GM21360 (cell line): ENCODE measurements around the gene SOD3.

Experiments
- ATAC-seq: cut with Tn5 transposase; IDR thresholded peaks from one replicate; pipeline ENCODE4 v1.9.1; 2021; ENCODE audit warnings: mild to moderate bottlenecking, moderate library complexity; ENCODE audit not compliant: unreplicated experiment

Gene SOD3

DNA sequence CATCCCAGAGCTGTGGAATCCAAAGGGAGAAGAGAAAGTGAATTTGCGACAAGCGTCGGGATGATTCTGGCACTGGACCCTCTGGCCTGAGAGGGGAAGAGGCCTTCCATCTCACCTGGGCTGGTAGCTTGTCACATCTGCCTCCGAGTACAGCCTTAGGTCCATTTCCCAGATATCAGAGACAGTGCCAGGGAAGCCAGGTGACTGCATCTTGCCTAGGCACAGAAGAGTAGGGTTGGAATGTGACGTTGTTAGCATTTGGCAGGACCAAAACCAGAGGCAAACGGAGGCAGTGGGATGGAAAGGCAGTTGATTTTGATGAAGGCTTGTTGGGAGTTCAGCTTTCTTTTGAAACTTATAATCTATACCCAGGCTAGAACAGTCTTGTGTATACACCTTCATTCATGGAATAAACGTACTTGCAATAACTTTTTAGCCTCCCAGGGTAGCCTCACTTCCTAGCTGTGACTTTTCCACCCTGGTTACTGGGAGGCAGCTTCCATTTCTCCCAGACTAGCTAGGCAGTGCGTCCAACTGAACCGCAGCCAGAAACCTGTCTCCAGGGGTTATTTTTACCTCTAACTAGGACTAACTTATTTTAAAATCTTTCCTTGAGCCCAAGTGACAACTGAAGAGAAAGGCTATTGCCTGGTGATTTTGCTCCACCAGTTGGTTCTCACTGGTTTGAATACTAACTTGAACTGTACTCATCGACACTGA is 5.9 kb downstream of the SOD3 start:
- no peak for ATAC-seq

DNA sequence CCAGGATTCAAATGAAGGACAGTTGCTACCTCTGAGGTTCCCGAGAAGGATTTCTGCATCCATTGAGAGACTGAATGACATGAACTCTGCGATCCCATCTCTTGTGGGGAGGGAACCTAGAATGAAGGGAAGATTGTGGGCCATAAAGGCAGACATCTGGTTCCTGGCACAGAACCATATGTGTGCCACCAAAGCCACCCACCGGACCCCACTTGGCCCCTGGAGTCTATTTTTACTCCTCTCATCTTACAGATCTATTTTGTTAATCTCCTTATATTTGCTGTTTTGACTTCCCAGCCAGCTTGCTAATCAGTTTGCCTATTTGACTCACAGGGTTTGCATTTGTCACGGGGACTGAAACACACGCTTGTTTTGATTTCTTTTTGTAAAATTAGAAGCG is 7.3 kb downstream of the SOD3 start:
- ATAC-seq: no peak

DNA sequence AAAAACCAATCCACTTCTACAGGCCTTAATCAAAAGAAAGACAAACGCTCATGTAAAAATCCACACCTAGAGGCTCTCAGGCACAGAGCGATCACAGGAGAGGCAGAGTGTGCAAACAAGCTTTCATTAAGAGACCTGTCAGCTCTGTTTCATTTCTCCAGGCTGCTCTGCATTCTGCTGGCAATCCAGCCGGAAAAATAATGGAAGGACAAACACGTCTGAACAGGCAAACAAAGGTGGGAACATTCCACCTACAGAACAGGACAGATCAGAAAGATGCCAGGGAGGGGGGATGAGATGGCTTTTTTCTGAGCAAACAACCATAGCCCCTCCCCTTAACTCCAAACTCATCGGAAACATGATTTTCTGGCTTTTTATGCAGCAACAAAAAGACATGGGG is 9.7 kb downstream of the SOD3 start:
- no peak for ATAC-seq

DNA sequence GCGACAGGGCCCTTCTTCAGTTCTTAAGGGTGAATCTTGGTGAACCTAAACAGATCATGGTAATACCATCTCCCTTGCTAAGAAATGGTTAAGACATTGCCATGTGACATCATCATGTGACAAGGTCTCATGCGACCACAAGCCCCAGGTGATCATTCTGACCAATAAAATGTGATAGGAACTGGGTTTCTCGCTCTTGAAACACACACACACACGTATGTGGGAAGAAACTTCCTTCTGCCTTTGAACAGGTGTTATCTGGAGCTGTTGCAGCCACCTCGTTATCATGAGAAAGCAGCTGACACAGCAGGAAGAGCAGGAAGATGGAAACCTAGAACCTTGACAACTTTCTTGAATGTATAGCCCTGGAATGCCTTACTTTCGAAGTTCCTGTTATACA is 10.2 kb downstream of the SOD3 start:
- ATAC-seq: peak; percentile 53

DNA sequence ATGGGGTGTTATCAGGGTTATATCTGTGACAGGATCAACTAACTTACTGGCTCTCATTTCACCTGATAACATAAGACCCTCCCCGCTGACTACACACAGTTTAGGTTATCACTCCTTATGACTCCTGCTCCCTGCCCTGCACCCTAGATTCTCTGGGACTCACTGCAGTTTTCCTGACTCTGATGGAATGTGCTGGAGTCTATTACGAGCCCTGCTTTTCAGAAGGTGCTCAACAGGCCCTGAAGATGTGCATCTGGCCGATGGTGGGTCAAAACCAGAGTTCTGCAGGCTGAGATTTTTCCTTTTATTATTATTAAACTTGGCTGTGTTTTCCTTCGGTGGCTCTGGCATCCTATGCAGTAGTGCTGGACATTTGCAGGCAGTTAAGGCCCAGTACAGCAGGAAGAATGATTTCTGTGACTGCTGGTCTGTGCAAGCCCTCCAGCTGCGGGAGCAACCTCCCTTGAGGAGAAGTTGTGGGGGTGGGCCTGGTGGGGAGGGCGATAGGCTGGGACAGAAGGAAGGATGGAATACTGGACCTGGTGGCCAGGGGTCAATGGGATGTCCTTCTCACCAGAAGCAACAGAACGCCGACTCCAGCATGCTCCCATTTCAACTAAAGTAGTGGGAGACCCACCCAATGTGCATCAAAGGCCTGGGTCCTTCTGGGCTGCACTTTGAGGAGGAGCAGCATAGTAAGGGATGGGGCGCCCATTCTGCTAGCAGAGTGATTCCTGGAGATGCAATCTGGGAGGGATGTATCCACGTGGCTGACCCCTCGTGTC is 11.0 kb downstream of the SOD3 start:
- no peak for ATAC-seq

DNA sequence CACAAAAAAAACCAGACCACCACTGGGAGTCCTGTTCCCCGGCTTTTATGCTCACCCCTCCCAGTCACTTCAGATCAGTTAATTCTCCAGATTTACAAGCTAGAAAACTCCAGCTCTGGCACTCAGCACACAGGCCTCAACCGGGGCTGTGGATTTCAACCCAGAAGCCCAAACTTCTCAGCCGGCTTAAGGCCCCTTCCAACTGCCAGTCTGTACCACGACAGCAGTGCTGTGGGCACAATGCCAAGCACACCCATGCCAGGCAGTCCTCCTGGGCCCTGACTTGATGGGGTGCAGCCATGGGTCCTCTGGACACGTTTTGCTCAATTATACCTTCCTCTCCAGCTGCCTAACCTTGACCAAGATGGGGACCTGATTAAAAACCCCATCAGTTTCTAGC is 12.2 kb downstream of the SOD3 start:
- no peak for ATAC-seq

DNA sequence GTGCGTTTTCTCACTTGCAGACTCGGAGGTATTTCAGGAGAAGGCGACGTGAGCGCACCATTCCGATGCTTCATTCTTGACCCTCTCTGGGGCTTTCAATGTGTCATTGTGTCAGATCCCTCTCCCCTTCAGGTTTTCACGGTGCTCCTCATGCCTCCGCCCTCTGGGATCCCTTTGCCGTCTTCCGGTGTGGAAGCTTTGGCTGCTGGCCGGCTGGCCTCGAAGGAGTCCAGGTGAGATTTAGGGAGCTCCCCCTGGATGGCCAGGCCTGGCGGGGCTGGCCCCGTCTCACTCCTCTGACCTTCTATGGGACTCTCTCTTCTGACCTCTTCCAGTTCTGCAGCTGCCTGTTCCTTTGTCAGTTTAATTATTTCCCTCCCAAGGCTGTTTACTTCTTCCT is 12.9 kb downstream of the SOD3 start:
- ATAC-seq: no peak

DNA sequence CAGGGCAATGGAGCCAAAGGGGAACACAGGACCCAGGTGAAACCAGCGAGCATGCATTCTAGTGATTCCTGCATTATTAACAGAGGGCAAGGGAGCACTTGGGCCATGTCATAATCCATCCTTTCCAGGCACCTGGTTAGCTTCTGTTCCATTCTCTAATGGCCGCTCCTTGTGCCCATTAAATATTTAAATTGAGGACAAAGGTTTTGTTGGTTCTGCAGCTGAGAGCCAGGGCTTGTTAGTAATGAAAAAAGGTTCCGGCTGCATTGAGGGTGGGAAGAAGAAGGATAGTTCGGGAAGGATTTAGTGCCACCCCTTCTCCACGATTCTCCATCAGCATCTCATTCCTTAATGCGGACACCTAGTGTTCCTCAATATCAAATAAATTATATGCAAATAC is 13.6 kb downstream of the SOD3 start:
- no peak for ATAC-seq

DNA sequence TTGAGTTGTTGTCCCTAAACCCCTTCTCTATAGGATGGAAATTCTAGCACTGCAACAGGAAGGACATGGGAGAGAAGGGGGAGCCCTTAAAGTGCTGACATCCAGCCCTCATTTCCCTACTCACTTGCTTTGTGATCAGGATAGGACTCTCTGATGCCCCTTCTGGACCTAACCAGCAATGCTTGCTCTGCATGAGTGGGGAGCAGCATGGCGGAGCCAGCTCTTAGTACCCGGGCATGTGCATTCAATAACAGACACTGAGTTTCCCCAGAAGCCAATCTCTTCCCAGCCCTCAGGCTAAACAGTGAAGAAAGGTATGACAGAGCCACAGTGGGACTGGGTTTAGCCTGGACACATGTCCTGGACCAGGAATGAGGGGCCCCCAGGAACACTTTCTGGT is 14.0 kb downstream of the SOD3 start:
- no peak for ATAC-seq

DNA sequence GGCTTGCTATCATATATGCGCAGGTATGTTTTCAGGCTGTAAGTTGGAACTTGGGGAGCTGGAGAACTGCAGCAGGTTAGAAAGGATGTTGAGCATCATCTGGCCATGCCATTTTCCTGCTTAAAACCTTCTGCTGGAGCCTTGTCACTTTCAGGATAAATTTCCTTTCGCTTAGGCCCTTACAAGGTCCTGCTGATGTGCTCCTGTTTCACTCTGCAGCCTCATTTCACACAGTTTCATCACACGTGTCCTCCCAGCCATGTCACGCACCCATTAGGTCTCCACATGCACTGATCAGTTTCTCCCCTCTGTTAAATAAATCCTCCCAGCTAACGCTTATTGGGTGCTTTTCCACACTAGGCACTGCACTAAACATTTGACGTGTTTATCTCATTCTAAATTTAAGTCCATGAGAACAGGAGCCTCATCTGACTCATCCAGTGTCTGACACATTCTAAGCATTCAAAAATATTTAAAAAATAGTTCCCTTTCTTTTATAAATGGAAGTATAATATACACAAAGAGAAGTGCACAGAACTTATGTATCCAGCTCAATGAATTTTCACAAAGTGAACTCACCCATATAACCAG is 14.5 kb downstream of the SOD3 start:
- no peak for ATAC-seq

DNA sequence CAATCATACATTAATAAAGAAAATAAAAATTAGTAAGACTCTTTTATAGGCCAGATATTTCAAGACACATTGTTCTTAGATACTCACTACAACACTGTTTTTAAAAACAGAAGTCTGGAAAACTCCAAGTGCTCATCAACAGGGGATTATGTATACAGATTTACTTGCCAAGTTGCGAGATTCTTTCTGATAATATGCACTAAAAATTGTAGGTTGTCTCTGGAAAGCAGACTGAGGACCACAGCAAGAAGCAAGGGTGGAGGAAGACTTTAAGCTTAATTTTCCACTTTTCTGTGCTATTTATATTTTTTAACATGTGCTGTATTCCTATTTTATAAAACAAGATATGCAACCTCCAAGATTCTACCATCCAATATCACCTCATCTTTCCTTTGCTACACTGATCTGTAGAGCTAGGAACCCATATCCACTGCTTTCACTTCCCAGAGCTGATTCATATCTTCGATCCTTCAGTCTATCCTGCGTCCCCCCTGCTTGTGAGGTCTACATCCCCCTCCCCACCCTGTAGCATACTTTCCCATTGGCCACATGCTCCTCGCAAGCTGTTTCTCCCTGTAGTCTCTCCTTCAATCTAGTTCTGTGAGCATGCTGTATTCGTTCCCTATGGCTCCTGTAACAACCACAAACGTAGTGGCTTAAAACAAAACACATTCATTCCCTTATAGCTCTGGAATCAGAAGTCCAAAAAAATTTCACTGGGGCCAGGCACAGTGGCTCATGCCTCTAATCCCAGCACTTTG is 15.7 kb downstream of the SOD3 start:
- no peak for ATAC-seq

DNA sequence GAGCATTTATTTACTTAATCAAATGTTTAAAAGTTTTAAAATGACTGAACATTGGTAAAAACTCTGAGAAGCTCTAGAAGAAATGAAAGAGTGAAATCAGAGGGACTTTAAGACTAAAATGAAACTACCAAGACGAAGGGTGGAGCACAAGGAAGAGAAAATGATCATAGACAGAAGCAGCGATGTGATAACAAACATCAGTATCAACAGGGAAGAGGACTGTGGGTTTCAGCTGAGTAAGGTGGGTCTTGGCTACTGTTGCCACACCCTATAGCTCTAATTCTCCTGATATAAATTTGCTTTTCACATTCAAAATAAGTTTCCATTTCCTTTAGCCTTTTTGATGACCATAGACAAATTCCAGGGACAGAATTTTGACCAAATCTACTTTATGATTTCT is 18.4 kb downstream of the SOD3 start:
- ATAC-seq: no peak

DNA sequence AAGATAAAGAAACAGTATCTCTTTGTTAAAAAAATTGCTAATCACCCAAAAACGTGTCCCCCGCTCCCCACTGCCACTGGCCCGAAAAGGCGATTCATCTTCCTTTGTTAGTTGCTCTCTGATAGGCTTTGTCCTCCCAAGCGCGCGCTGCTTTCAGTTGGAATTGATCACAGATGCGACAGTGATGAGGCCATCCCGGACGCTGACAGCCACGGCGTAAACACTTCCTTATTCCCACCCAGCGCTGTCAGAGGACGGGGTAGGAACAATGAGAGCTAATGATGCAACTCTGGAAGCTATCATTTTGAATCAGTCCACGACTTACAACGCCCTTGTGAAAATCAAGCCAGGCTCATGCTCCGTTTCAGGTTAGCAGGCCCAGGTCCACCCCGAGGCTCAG is 21.4 kb downstream of the SOD3 start:
- ATAC-seq: no peak

DNA sequence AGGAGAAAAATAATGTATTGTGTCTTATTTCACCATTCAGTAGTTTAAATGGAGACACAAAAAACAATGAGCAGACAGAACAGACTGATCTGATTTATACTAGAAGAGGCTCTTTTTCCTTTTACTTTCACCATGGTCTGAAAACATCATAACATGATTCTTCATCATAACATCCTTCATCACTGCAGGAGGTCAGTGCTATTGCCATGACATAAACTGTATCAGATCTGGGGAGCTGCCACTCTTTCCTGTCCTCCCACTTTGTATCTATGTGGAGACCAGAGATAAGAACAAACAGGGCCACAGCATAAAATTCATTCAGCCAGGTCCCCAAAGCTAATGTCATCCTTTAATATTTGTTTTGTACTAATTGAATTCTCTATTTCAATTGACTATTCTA is 25.2 kb downstream of the SOD3 start:
- no peak for ATAC-seq

DNA sequence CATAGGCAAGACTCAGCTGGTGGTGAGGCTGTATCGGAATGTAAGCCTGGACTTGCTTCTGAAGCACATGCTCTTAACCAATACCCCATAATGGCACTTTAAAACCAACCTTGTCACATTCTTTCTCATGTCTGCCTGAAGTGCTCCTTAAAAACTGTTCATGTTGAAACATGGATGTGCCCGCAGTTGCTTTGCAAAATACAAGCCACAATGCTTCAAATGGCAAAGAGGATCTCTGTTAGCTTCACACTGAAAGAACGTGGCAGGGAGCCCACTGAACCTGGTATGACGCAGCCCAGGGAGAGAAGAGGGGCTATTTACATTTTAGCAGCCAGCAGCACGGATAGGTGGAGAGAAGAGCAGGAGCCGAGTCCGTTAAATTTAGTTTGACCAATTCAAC is 29.3 kb downstream of the SOD3 start:
- no peak for ATAC-seq

DNA sequence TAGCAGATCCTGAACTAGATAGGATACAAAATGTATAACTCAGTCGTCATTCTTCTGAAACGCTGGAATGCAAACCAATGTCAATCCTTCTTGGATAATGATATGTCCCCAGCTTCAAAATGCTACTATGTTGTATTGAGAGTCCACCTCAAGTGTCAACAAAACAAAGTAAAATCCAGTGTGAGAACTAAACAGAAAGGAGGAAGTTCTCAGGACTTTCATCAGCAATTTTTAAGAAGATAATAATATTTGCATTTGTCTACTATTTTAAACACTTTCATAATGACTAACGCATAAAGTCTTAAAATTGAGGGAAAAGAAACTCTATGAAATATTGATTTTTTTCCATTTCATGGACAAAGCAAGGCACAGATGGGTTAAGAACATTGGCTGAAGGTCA is 36.3 kb downstream of the SOD3 start:
- peak; percentile 49 for ATAC-seq

DNA sequence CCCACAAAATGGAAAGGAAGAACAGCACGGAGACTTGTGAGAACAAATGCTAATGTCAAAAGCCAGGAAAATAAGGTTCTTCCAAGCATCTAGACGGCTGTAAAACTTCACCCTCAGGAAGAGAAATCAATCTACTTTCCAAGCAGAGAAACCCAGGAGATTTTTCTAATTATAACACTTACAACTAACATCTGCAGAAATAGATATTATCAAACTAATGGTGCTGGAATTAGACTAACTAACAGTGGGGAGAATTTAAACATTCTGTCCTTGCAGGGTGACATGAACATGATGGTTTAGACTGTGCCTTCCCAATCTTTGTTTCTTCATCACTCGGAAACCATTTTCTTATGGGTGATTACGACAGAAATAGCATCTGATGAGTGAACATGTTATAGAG is 40.3 kb downstream of the SOD3 start:
- ATAC-seq: no peak

DNA sequence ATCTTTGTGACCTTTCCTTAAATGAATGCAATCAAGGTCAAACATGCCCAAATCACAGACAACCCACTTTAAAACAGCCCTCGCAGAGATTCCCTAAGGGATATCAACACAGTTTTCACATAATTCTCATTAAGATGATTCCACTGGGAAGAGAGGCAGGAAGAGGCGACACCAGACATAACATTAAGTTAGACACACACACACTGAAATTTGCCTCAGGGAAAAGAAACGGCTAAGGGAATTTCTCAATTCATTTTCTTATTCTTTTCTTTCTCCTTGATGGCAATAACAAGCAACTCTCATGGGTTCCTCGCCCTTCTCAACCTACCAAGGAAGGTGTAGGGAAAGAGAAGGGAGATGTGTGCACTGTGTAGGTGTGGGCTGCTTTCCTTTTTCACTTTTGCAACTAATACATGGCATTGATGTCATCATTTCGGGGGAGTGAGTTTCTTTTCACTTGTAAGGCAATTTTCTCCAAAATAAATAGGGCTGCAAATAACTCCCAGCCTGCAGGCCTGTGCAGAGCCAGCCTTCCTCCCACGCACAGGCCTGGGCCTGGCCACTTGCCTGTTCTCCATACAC is 41.4 kb downstream of the SOD3 start:
- ATAC-seq: peak; percentile 64

DNA sequence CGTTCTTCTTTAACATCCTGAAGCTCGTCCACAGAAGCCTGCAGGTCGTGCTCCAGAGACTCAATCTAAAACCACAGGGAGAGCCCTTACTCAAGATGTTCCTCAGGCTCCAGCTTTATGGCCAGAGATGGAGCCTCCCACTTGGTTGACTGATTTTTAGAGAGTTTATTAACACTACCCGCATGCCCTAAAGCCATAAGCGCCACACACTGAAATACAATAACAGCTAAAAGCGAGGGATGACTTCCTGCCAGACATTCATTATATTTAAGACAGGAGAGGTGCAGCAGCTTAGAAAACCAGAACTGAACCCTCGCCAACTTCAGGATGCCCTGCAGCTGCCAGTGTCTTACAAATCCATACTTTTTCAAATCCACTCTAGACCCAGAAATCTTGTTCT is 42.0 kb downstream of the SOD3 start:
- ATAC-seq: no peak

DNA sequence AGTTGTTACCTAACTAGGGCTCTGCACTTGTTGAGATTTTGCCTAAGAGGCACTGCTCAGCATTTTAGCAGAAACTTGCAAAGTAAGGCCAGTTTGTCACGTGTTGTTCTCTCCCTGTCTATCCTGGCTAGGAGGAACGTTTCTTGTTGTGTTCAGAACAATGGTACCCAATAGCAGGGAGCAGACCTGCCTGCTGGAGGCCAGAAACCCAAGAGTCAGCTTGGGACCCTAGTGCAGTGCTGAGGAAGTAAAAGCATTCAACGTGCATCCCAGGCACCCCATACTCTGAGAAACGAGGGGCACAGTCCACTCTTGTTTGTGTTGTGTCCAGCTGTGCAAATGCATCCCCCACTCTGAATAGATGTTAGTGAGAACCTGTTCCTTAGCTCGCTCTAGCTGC is 42.4 kb downstream of the SOD3 start:
- no peak for ATAC-seq

DNA sequence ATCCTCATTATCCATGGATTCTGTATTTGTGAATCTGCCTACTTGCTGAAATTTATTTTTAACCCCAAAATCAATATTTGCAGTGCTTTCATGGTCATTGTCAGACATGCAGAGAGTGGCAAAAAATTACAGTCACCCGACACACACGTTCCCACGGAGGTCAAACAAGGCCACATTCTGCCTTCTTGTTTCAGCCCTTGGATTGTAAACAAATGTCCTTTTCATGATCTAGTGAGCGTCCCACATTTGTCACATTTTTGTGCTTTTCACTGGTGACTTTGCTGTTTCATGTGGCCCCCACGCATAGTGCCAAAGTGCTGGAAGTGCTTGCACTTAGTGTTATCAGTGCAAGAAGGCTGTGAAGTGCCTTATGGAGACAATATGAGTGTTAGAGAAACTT is 45.0 kb downstream of the SOD3 start:
- no peak for ATAC-seq
